ENCODE data around the gene PLD3.

DNA sequence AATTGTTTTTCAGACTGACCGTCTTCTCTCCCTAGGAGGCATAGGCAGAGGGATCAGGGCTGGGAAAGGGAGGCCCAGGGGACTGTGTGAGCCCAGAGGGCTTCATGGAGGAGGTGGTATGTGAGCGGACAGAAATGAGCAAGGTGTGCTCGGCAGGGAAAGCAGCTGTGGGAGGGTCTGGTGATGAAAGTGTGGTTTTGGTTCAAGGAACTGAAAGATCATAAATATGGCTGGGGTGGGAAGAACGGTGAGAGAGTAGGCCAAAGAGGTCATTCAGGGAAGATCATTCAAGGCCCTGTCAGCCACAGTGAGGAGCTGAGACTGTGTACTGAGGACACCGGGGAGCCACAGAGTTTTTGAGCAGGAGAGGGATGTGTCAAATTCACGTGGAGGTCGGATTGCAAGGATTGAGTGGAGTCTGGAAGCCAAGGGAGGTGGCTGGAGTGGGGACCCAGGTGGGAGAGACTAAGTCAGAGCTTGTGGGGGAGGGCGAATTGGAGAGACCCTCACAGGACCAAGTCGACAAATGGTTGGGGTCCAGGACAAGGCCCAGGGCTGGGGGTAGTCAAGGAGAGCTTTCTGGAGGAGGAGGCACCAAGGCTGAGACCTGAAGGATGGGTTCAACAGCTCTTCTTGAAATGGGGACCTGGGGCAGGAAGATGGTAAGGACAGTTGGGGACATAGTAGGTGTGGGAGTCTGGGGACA lies 7.6 kb downstream of the PLD3 start:
- TF ChIP-seq, protein P1, sequence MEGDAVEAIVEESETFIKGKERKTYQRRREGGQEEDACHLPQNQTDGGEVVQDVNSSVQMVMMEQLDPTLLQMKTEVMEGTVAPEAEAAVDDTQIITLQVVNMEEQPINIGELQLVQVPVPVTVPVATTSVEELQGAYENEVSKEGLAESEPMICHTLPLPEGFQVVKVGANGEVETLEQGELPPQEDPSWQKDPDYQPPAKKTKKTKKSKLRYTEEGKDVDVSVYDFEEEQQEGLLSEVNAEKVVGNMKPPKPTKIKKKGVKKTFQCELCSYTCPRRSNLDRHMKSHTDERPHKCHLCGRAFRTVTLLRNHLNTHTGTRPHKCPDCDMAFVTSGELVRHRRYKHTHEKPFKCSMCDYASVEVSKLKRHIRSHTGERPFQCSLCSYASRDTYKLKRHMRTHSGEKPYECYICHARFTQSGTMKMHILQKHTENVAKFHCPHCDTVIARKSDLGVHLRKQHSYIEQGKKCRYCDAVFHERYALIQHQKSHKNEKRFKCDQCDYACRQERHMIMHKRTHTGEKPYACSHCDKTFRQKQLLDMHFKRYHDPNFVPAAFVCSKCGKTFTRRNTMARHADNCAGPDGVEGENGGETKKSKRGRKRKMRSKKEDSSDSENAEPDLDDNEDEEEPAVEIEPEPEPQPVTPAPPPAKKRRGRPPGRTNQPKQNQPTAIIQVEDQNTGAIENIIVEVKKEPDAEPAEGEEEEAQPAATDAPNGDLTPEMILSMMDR (IDR thresholded peaks at IDR 0.05): no peak
- TF ChIP-seq POLR2A (IDR thresholded peaks at IDR 0.05): no peak
